ENCODE results near the gene HIVEP3. TPM values are rescaled to one million over a fixed set of nuclear protein-coding genes. Genes with fewer than 3 reads are reported as not detected.

HIVEP3 gene
- total RNA-seq, 1 experiment from 2014 or later, result 3.1 TPM

DNA sequence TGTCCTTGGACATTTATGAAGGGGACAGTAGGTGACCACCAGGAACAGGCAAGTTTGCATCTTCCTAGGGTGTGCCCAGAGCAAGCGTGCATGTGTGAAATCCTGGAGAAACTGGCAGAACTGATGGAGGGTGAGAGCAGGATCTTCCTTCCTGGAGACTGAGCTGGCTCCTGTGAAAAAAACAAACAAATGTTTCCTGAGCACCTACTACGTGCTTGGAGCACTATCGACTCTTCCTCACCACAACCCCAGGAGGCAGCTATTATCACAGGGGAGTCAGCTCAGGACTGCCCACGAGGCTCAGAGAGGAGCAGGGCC is 432.7 kb downstream of the HIVEP3 start:
- CTCF ChIA-PET, result no interaction called here
- H3K4me1 ChIP-seq (ENCODE audit: insufficient read depth, low read length, poor library complexity, severe bottlenecking), result peaks cover 42% of the 10 kb centered on the region
- POLR2A ChIA-PET (ENCODE audit: low non-redundant PET), result no interaction called here
- H3K36me3 ChIP-seq (ENCODE audit: insufficient read depth, low read length, poor library complexity, severe bottlenecking), result no peaks in the 10 kb centered on the region
- intact Hi-C loops (cut with micrococcal nuclease; ENCODE audit: unreplicated experiment), result no loop called here
- H3K27ac ChIP-seq (ENCODE audit: low read depth, low read length, poor library complexity, severe bottlenecking), result no peak overlapping the region
- H3K27me3 ChIP-seq (replicated peaks; ENCODE audit: insufficient read depth, low read depth, low read length, poor library complexity), result no peaks in the 10 kb centered on the region
- no peak for DNase-seq (ENCODE audit: low spot score)
- no peak overlapping the region for H3K4me3 ChIP-seq (ENCODE audit: low read depth, low read length, poor library complexity, severe bottlenecking)
- H3K9me3 ChIP-seq (ENCODE audit: low read depth, low read length, poor library complexity, severe bottlenecking), result no peaks in the 10 kb centered on the region
- no TSS peak for BruUV-seq (replicated peaks)
- no peak for TF ChIP-seq EZH2 (IDR thresholded peaks at IDR 0.05; ENCODE audit: borderline replicate concordance, low read depth, low read length, poor library complexity, severe bottlenecking)
- TF ChIP-seq, protein P1, sequence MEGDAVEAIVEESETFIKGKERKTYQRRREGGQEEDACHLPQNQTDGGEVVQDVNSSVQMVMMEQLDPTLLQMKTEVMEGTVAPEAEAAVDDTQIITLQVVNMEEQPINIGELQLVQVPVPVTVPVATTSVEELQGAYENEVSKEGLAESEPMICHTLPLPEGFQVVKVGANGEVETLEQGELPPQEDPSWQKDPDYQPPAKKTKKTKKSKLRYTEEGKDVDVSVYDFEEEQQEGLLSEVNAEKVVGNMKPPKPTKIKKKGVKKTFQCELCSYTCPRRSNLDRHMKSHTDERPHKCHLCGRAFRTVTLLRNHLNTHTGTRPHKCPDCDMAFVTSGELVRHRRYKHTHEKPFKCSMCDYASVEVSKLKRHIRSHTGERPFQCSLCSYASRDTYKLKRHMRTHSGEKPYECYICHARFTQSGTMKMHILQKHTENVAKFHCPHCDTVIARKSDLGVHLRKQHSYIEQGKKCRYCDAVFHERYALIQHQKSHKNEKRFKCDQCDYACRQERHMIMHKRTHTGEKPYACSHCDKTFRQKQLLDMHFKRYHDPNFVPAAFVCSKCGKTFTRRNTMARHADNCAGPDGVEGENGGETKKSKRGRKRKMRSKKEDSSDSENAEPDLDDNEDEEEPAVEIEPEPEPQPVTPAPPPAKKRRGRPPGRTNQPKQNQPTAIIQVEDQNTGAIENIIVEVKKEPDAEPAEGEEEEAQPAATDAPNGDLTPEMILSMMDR (conservative IDR thresholded peaks at IDR 0.05; ENCODE audit: low read depth, low read length), result no peak

DNA sequence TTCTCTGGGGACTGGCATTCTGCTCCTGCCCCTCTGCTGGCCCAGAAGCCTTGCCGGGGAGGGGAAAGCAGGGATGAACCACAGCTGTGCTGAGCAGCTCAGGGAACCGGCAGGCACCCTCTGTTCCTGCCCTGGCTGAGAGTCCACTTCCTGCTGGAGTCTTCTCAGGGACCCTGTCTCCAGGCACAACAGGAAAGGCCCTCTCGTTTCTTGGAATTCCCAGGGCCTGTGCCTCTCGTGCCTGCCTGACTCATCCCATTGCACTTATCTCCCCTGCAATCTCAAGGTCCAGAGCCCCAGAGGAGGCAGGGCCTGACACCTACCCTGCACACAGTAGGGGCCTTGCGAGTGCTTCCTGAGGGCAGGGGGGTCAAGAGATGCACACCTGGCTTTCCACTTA is 433.1 kb downstream of the HIVEP3 start:
- BruUV-seq (replicated peaks), result no TSS peak
- Histone ChIP-seq H3K36me3 (ENCODE audit: insufficient read depth, low read length, poor library complexity, severe bottlenecking) (no peaks in the 10 kb centered on the region), H3K4me1 (ENCODE audit: insufficient read depth, low read length, poor library complexity, severe bottlenecking) (peaks cover 42% of the 10 kb centered on the region), H3K27ac (ENCODE audit: low read depth, low read length, poor library complexity, severe bottlenecking) (no peak overlapping the region), H3K4me3 (ENCODE audit: low read depth, low read length, poor library complexity, severe bottlenecking) (no peak overlapping the region), H3K9me3 (ENCODE audit: low read depth, low read length, poor library complexity, severe bottlenecking) (no peaks in the 10 kb centered on the region), H3K27me3 (replicated peaks; ENCODE audit: insufficient read depth, low read depth, low read length, poor library complexity) (no peaks in the 10 kb centered on the region)
- ChIA-PET POLR2A (ENCODE audit: low non-redundant PET) (no interaction called here), CTCF (no interaction called here)
- TF ChIP-seq, protein P1 (conservative IDR thresholded peaks at IDR 0.05; ENCODE audit: low read depth, low read length), result no peak
- TF ChIP-seq EZH2 (IDR thresholded peaks at IDR 0.05; ENCODE audit: borderline replicate concordance, low read depth, low read length, poor library complexity, severe bottlenecking), result no peak
- no peak for DNase-seq (ENCODE audit: low spot score)
- intact Hi-C loops (cut with micrococcal nuclease; ENCODE audit: unreplicated experiment), result no loop called here

DNA sequence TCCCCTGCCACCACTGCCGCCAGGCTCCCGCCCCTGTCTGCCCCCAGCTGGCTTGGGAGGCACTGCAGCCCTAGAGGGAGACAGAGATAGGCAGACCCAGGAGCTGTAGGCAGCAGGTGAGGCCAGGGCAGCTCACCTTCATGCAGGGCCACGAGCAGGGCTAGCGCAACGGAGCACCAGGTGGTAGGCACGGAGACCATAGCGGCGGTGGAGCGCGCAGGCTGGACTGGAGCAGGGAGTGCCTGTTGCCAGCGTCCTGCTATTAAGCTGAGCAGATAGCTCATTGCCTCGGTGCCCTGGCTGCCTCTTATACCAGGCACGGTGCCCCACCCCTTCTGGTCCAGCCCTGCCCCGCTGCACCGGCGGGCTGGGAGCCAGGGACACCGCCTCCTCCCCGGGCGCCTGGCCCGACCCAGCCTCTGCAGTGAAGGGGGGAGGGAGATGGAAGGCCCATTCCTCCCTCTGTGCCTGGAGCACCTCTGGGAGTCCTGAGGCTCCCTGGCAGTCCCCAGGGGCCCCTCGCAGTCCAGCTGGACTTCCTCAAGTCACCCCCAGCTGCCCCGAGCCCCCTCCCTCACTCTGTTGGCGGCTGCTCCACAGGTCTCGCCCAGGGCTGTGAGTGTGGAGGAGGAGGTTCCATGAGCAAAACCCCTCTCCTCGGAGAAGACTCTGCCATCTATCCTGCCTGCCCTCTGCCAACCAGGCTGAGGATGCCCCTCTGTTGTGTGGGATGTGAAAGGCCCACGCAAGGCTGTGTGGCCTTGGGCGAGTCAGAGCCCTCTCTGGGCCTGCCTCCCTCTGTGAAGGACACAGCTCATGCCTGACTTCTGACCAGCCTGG is 434.1 kb downstream of the HIVEP3 start, which contains the start of gene EDN2:
Gene EDN2 (minus strand): TSS at position 282 of the 840 bp plus-strand sequence. CDS start 82 bp downstream, at position 200.
- H3K27me3 ChIP-seq (replicated peaks; ENCODE audit: insufficient read depth, low read depth, low read length, poor library complexity), result no peaks in the 10 kb centered on the region
- H3K9me3 ChIP-seq (ENCODE audit: low read depth, low read length, poor library complexity, severe bottlenecking), result no peaks in the 10 kb centered on the region
- no peak for DNase-seq (ENCODE audit: low spot score)
- no TSS peak for BruUV-seq (replicated peaks)
- no peak within 1 kb of the TSS for H3K27ac ChIP-seq (ENCODE audit: low read depth, low read length, poor library complexity, severe bottlenecking)
- no peaks in the 10 kb centered on the region for H3K36me3 ChIP-seq (ENCODE audit: insufficient read depth, low read length, poor library complexity, severe bottlenecking)
- H3K4me1 ChIP-seq (ENCODE audit: insufficient read depth, low read length, poor library complexity, severe bottlenecking), result peaks cover 42% of the 10 kb centered on the region
- H3K4me3 ChIP-seq (ENCODE audit: low read depth, low read length, poor library complexity, severe bottlenecking), result no peak within 1 kb of the TSS
- TF ChIP-seq, protein P1 (conservative IDR thresholded peaks at IDR 0.05; ENCODE audit: low read depth, low read length), result peak; percentile 31; the same call in 1 of the 2 replicates
- TF ChIP-seq EZH2 (IDR thresholded peaks at IDR 0.05; ENCODE audit: borderline replicate concordance, low read depth, low read length, poor library complexity, severe bottlenecking), result no peak
- CTCF ChIA-PET, result no interaction called here
- POLR2A ChIA-PET (ENCODE audit: low non-redundant PET), result no interaction called here
- intact Hi-C loops (cut with micrococcal nuclease; ENCODE audit: unreplicated experiment), result no loop called here
